Activated CD4-positive, alpha-beta T cell treated with anti-CD3 and anti-CD28 coated beads, Interleukin-2, amount 50 U/mL, for 24 hours (primary cell): ENCODE measurements around the gene HS3ST6.
"Not testable (repeated sequence)": the region's sequence is repeated elsewhere in the genome, so short reads cannot be mapped to it uniquely, and the experiment has no call there.

ENCODE experiments used
- DNase-seq, 2 donors: peaks; one replicate each; pipeline ENCODE4 v3.0.0-alpha.2; 2020; ENCODE audit warnings: low read depth in 1 of 2, low spot score in 1 of 2

The HS3ST6 gene

DNA sequence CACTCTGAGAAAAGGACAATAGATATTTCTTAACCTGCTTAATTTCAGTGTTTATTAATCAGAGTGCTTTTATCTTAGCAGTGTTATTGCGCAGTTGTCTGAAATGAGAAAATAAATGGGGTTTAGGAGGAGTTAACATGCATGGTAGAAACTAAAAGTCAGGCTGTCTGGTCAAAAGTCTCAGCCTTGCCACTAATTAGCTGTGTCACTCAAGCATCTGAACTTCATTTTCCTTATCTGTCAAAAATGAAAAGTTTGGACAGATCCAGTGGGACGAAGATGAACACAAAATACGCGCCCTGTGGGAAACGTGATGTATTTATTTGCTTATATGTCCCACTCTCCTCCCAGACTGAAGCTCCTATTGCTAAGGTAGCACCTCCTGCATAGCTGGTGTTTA, 40.0 kb downstream of the HS3ST6 start:
- no peak for DNase-seq

DNA sequence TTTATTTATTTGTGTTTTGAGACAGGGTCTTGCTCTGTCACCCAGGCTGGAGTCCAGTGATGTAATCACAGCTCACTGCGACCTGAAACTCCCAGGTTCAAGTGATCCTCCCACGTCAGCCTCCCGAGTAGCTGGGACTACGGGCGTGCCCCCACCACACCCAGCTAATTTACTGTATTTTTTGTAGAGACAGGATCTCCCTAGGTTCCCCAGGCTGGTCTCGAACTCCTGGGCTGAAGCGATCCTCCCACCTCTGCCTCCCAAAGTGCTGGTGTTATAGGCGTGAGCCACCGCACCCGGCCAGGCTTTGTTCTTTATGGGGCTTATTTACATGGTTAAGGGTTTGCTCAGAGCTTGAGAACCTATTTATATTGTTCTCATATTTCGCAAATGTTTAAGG, 40.4 kb downstream of the HS3ST6 start:
- no peak for DNase-seq

DNA sequence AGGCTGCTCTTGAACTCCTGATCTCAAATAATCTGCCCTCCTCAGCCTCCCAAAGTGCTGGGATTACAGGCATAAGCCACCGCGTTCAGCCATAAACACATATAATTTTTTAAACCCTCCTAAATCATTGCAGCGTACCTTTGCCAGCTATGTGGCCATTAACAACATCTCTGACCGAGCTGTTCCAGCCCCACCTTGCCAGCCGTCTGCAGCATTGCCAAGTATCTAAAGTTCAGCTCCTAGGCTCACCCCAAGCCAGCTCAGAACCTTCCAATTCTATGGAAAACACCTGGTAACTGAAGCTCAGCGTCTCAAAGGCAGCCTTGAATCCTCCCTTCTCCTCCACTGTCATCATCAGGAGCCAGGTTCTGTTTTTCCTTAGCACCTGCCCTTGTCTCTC, 41.1 kb downstream of the HS3ST6 start:
- DNase-seq: no peak

DNA sequence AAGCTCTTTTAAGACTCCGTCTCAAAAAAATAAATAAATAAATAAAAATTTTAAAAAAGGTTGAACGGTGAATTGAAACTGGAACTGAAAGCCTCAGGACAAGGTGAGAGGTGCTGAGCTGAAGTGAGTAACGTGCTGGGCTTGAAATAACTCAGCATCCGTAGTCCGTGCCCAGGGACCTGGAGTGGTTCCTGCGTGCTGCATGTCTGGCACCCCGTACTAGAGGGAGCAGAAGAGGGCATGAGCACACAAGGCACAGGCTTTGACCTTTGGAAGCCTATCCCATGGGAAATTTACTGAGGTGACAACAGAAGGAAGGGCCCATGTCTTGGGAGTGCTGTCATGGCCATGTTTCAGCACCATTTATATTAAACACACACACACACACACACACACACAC, 41.7 kb downstream of the HS3ST6 start:
- no peak for DNase-seq

DNA sequence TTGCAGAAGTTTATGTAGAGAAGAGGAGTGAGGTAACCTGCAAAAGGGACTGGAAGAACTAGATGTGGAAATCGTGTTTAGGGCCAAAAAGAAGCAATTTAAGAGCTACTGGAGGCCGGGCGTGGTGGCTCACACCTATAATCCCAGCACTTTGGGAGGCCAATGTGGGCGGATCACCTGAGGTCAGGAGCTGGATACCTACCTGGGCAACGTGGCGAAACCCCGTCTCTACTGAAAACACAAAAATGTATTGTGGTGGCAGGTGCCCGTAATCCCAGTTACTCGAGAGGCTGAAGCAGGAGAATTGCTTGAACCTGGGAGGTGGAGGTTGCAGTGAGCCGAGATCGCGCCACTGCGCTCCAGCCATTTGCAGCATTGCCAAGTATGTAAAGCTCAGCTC, 42.1 kb downstream of the HS3ST6 start:
- not testable (repeated sequence) for DNase-seq

DNA sequence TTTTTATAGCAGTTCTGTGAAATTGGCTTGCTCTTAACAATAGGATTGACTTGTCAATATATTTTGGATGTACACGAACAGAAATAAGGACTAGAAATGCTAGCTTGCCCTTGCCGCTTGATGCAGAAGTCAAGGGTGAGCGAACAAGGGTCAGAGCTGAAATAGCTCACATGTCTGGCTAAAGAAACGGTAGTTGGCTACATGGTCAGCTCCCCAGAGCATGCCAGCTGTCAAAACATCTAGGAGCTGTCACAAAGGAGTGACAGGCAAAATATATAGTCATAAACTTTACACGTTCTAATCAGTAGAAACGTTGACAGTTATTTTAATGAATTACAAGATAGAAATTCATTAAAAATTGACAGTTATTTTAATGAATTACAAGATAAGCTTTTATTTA, 43.4 kb downstream of the HS3ST6 start:
- DNase-seq: no peak

DNA sequence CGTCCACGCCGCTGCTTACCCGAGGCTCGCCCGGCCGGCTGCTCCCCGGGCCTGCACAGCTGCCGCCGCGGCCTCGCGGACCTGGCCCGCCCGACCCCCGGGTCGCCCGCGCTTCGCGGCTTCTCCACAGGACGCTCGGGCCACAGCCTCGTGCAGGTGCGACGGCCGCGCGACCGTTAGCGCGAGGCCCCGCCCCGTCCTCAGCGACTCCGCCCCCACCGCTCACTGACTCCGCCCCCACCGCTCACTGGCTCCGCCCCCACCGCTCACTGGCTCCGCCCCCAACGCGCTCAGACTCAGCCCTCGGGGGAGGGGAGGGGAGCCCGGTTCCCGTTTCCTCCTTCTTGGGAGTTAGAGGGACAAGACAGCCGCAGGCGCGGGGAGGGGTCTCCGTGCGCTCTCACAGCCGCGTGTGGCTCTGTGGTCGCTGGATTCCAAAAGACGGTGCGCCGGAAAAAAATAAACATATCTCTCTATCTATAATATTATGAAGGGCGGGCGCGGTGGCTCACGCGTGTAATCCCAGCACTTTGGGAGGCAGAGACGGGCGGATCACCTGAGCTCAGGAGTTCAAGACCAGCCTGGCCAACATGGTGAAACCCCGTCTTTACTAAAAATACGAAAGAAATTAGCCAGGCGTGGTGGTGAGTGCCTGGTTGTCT, 46.1 kb downstream of the HS3ST6 start, which contains the start of gene MEIOB:
MEIOB (minus strand) TSS at position 191 of the 662 bp plus-strand sequence. CDS start 3,989 bp downstream, outside the sequence.
- DNase-seq: peak in 1 of 2 donors; percentile 19

DNA sequence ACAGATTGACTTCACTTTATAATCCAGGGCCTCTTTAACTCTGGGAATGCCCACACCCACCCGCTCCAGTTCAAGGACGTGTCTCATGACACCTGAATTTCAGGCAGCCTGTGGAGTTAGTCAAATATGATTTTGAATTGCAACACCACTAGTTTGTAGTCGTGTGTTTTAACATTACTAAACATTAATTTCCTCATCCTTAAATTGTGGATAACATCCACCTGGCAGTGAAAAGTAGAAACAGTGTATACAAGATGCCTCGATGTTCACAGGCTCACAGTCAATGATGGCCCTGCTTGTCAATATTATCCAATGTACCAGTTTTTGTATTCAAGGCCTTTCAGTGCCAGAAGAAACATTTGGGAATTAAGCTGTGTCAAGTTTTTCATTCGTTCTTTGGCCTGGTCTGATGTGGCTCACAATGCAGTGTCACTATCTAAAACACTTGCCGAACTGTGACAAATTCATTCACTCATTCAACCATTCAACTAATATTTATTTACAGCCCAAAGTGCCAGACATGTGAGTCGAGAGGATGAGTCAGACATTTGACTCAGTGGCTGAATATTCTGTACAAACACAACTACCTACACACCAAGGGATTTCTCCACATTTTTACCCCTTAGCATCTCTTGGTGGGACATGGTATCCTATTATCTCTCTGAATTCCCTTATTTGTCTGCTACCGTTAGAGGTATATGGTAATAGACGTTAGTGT, 47.7 kb downstream of the HS3ST6 start:
- no peak for DNase-seq

DNA sequence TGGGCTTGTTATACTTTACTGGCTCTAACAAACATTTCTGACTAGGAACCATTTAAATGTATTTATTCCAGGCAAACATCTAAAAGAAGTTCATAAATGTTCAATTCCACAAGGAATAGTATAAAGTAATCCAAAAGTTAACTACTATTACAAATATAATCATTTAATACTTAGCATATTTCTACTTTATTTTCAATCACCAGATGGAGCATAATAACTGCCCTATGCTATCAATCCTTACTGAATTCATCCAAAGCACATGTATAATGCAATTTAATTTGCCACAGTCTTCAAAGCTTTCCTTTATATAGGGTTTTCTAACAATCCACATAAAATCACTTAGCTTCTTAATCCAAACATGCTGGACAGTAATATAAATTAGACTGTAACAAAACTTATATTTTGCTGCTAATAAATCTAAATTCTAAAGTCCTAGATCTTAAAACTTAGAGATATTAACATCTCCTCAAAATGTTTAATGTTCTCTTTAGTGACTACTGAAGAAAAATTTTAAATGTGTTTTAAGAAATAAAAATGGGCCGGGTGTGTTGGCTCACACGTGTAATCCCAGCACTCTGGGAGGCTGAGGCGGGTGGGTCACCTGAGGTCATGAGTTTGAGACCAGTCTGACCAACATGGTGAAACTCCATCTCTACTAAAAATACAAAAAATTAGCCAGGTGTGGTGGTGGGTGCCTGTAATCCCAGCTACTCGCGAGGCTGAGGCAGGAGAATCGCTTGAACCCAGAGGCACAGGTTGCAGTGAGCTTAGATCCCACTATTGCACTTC, 52.1 kb downstream of the HS3ST6 start:
- DNase-seq: no peak

DNA sequence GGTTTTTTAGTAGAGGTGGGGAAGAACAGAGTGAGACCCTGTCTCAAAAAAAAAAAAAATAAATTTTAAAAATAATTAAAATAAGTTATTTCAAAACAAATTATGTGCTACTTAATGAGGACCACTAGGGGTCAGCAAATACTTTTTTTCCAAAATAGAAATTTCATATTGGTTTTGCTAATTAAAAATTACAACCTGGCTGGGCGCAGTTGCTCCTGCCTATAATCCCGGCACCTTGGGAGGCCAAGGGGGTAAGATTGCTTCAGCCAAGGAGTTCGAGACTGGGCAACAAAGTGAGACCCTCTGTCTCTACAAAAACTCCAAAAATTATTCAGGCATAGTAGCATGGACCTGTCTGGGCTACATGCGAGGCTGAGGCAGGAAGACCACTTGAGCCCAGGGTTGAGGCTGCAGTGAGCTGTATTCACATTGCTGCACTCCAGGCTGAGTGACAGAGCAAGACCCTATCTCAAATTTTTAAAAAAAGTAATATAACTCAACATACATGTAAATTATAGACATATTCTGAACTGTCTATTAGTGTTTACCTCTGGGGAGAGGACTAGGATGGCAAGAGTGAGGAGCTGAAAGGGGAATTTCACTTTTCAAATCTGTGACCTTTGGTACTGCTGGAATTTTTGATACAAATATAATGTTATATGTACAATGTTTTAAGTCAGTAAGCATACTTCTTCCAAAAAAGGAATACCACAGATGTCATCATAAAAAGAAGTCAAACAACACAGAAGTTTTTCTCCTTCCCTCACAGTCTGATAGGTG, 54.3 kb downstream of the HS3ST6 start:
- no peak for DNase-seq

DNA sequence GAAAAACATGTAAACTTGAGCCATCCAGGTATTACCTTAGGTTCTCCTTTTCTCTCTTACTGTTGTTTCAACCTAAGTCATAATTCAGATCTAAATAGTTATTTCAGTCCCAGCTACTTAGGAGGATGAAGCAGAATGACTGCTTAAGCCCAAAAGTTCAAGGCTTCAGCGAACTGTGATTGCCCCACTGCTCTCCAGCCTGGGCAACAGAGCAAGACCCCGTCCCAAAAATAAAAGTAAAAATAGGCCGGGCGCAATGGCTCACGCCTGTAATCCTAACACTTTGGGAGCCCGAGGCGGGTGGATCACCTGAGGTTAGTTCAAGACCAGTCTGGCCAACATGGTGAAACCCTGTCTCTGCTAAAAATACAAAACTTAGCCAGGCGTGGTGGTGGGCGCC, 55.8 kb downstream of the HS3ST6 start:
- no peak for DNase-seq

DNA sequence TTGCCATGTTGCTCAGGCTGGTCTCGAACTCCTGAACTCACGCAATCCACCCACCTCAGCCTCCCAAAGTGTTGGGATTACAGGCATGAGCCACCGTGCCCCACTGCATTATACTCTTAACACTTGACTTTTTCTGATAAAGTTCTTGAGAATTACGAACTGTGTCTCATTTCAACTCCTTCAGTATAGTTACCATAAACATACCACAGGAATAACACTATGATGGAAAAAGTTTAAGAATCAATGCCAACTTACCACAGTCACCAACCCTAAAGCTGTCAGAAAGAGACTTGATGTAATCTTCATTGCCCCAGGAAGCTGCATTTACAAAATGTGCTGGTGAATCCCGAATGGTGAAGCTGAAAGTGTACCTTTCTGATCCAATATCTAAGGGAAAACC, 56.5 kb downstream of the HS3ST6 start:
- no peak for DNase-seq
